ENCODE results near the gene CXCL16.
"Not testable (repeated sequence)": the region's sequence is repeated elsewhere in the genome, so short reads cannot be mapped to it uniquely, and the experiment has no call there.

CXCL16 gene

GRCh38 chr17:4709794-4710692, 29.7 kb downstream of the CXCL16 start, which contains the start of gene ARRB2:
ARRB2 (plus strand) TSS chr17:4710632; CDS start chr17:4710722, 90 bp downstream.
- peak; percentile 99 for DNase-seq
- in situ Hi-C loops (cut with HindIII; ENCODE audit: low pct_ligation_motif_present, low pct_unique_long_range_greater_than_20kb, low sequenced_read_pairs): no loop called here

GRCh38 chr17:4708436-4708835, 31.3 kb downstream of the CXCL16 start:
- in situ Hi-C loops (cut with HindIII; ENCODE audit: low pct_ligation_motif_present, low pct_unique_long_range_greater_than_20kb, low sequenced_read_pairs): no loop called here
- peak; percentile 28 for DNase-seq

GRCh38 chr17:4706121-4706520, 33.6 kb downstream of the CXCL16 start:
- in situ Hi-C loops (cut with HindIII; ENCODE audit: low pct_ligation_motif_present, low pct_unique_long_range_greater_than_20kb, low sequenced_read_pairs): no loop called here

GRCh38 chr17:4704991-4705390, 34.7 kb downstream of the CXCL16 start:
- in situ Hi-C loops (cut with HindIII; ENCODE audit: low pct_ligation_motif_present, low pct_unique_long_range_greater_than_20kb, low sequenced_read_pairs): no loop called here
- DNase-seq: no peak

More at GRCh38 chr17:4706121-4706520, 33.6 kb downstream of the CXCL16 start:
- DNase-seq: peak; percentile 77

GRCh38 chr17:4704574-4704907, 35.2 kb downstream of the CXCL16 start:
- in situ Hi-C loops (cut with HindIII; ENCODE audit: low pct_ligation_motif_present, low pct_unique_long_range_greater_than_20kb, low sequenced_read_pairs); DNase-seq: not testable (repeated sequence)

GRCh38 chr17:4703330-4703691, 36.4 kb downstream of the CXCL16 start:
- DNase-seq: no peak
- in situ Hi-C loops (cut with HindIII; ENCODE audit: low pct_ligation_motif_present, low pct_unique_long_range_greater_than_20kb, low sequenced_read_pairs): no loop called here

- in situ Hi-C loops (cut with HindIII; ENCODE audit: low pct_ligation_motif_present, low pct_unique_long_range_greater_than_20kb, low sequenced_read_pairs): no loop called here
- no peak for DNase-seq
These were observed 38.6 kb downstream of the CXCL16 start for GRCh38 chr17:4701116-4701515.

- DNase-seq; in situ Hi-C loops (cut with HindIII; ENCODE audit: low pct_ligation_motif_present, low pct_unique_long_range_greater_than_20kb, low sequenced_read_pairs): not testable (repeated sequence)
These were observed 40.2 kb downstream of the CXCL16 start for GRCh38 chr17:4699401-4700056.

- in situ Hi-C loops (cut with HindIII; ENCODE audit: low pct_ligation_motif_present, low pct_unique_long_range_greater_than_20kb, low sequenced_read_pairs): no loop called here
- DNase-seq: no peak
These were observed 43.3 kb downstream of the CXCL16 start for GRCh38 chr17:4696437-4696805.

- in situ Hi-C loops (cut with HindIII; ENCODE audit: low pct_ligation_motif_present, low pct_unique_long_range_greater_than_20kb, low sequenced_read_pairs): no loop called here
- no peak for DNase-seq
These were observed 46.3 kb downstream of the CXCL16 start for GRCh38 chr17:4693416-4693815.

- in situ Hi-C loops (cut with HindIII; ENCODE audit: low pct_ligation_motif_present, low pct_unique_long_range_greater_than_20kb, low sequenced_read_pairs): no loop called here
- no peak for DNase-seq
These were observed 48.0 kb downstream of the CXCL16 start for GRCh38 chr17:4691686-4692085.

- in situ Hi-C loops (cut with HindIII; ENCODE audit: low pct_ligation_motif_present, low pct_unique_long_range_greater_than_20kb, low sequenced_read_pairs): no loop called here
- DNase-seq: no peak
These were observed 49.0 kb downstream of the CXCL16 start for GRCh38 chr17:4690745-4691144.

- in situ Hi-C loops (cut with HindIII; ENCODE audit: low pct_ligation_motif_present, low pct_unique_long_range_greater_than_20kb, low sequenced_read_pairs); DNase-seq: not testable (repeated sequence)
These were observed 49.9 kb downstream of the CXCL16 start for GRCh38 chr17:4689872-4690271.

- DNase-seq; in situ Hi-C loops (cut with HindIII; ENCODE audit: low pct_ligation_motif_present, low pct_unique_long_range_greater_than_20kb, low sequenced_read_pairs): not testable (repeated sequence)
These were observed 56.0 kb downstream of the CXCL16 start for GRCh38 chr17:4683739-4684138.
